Hepatocyte (in vitro differentiated cells): ENCODE measurements around the gene SIK3.

Source experiments
- EZH2 ChIP-seq: fragments of 200-600 bp; sonication (generic); IDR thresholded peaks from 2 replicates; pipeline ENCODE4 v1.6.1; 2016; ENCODE audit warnings: antibody characterized with exemption, mild to moderate bottlenecking, borderline replicate concordance
- EZH2phosphoT487 ChIP-seq: fragments of 200-600 bp; sonication (generic); IDR thresholded peaks from one replicate; pipeline ENCODE4 v1.6.1; 2018; ENCODE audit warnings: antibody characterized with exemption, mild to moderate bottlenecking, low read depth, moderate library complexity; ENCODE audit not compliant: unreplicated experiment, severe bottlenecking
- TF ChIP-seq, protein P1 (sequence below): fragments of 200-600 bp; sonication (generic); IDR thresholded peaks from 2 replicates; pipeline ENCODE4 v1.5.1; 2016; ENCODE audit warnings: antibody characterized with exemption, mild to moderate bottlenecking; ENCODE audit not compliant: poor library complexity

GRCh38 chr11:116888884-116889549, 209.2 kb downstream of the SIK3 start:
- TF ChIP-seq, protein P1, sequence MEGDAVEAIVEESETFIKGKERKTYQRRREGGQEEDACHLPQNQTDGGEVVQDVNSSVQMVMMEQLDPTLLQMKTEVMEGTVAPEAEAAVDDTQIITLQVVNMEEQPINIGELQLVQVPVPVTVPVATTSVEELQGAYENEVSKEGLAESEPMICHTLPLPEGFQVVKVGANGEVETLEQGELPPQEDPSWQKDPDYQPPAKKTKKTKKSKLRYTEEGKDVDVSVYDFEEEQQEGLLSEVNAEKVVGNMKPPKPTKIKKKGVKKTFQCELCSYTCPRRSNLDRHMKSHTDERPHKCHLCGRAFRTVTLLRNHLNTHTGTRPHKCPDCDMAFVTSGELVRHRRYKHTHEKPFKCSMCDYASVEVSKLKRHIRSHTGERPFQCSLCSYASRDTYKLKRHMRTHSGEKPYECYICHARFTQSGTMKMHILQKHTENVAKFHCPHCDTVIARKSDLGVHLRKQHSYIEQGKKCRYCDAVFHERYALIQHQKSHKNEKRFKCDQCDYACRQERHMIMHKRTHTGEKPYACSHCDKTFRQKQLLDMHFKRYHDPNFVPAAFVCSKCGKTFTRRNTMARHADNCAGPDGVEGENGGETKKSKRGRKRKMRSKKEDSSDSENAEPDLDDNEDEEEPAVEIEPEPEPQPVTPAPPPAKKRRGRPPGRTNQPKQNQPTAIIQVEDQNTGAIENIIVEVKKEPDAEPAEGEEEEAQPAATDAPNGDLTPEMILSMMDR: no peak
- TF ChIP-seq EZH2phosphoT487 (no peak), EZH2 (no peak)
